ENCODE results near the gene GRIP2. TPM values are rescaled to one million over a fixed set of nuclear protein-coding genes. Genes with fewer than 3 reads are reported as not detected.

The GRIP2 gene
- total RNA-seq, 2 experiments from 2014 or later = not detected

- POLR2A ChIA-PET = no interaction called here
- Mint-ChIP-seq H3K4me1 (ENCODE audit: low read depth) (no peaks in the 10 kb centered on the region), H3K9me3 (no peaks in the 10 kb centered on the region), H3K4me3 (no peak overlapping the region), H3K27ac (no peak overlapping the region), H3K36me3 (ENCODE audit: low read depth) (no peaks in the 10 kb centered on the region), H3K27me3 (peaks cover 22% of the 10 kb centered on the region)
- TF ChIP-seq CTCF (IDR thresholded peaks at IDR 0.05) = no peak
- Histone ChIP-seq H3K36me3 (ENCODE audit: insufficient read depth, low read length) (no peaks in the 10 kb centered on the region), H3K9me3 (ENCODE audit: control insufficient read depth in 1 of 2, insufficient read depth in 1 of 2, low read length in 2 of 2) (no peaks in the 10 kb centered on the region), H3K27me3 (ENCODE audit: control insufficient read depth in 1 of 2, insufficient read depth in 2 of 2, low read length in 2 of 2) (peaks cover 3 to 6% of the 10 kb centered on the region in 2 experiments), H3K4me3 (ENCODE audit: low read length) (no peak overlapping the region), H3K4me1 (ENCODE audit: insufficient read depth, low read length) (no peaks in the 10 kb centered on the region), H3K27ac (ENCODE audit: low read depth in 1 of 2, low read length in 2 of 2) (no peak overlapping the region)
- DNase-seq (no peak), ATAC-seq (ENCODE audit: poor library complexity) (no peak)
- CTCF ChIA-PET = no interaction called here
- intact Hi-C loops (cut with DNase I, micrococcal nuclease) = no loop called here
Measured at GRCh38 chr3:14586611-14587010, 46.5 kb upstream of the GRIP2 start.

GRCh38 chr3:14583548-14584091, 43.5 kb upstream of the GRIP2 start:
- TF ChIP-seq CTCF (IDR thresholded peaks at IDR 0.05) = no peak
- DNase-seq = no peak
- no peaks in the 10 kb centered on the region for H3K4me1 Mint-ChIP-seq (ENCODE audit: low read depth)
- ChIA-PET CTCF (no interaction called here), POLR2A (no interaction called here)
- no peaks in the 10 kb centered on the region for H3K36me3 Mint-ChIP-seq (ENCODE audit: low read depth)
- no peaks in the 10 kb centered on the region for H3K4me1 ChIP-seq (ENCODE audit: insufficient read depth, low read length)
- peaks cover 33% of the 10 kb centered on the region for H3K27me3 Mint-ChIP-seq
- no peak overlapping the region for H3K27ac Mint-ChIP-seq
- no peak overlapping the region for H3K4me3 Mint-ChIP-seq
- peaks cover 3 to 6% of the 10 kb centered on the region in 2 experiments for H3K27me3 ChIP-seq (ENCODE audit: control insufficient read depth in 1 of 2, insufficient read depth in 2 of 2, low read length in 2 of 2)
- H3K36me3 ChIP-seq (ENCODE audit: insufficient read depth, low read length) = no peaks in the 10 kb centered on the region
- H3K4me3 ChIP-seq (ENCODE audit: low read length) = no peak overlapping the region
- H3K27ac ChIP-seq (ENCODE audit: low read depth in 1 of 2, low read length in 2 of 2) = no peak overlapping the region
- ATAC-seq (ENCODE audit: poor library complexity) = no peak
- H3K9me3 ChIP-seq (ENCODE audit: control insufficient read depth in 1 of 2, insufficient read depth in 1 of 2, low read length in 2 of 2) = no peaks in the 10 kb centered on the region
- no peaks in the 10 kb centered on the region for H3K9me3 Mint-ChIP-seq
- intact Hi-C loops (cut with DNase I, micrococcal nuclease) = no loop called here

- Mint-ChIP-seq H3K4me3 (no peak overlapping the region), H3K27me3 (peaks cover 38% of the 10 kb centered on the region), H3K36me3 (ENCODE audit: low read depth) (no peaks in the 10 kb centered on the region), H3K4me1 (ENCODE audit: low read depth) (no peaks in the 10 kb centered on the region), H3K27ac (no peak overlapping the region), H3K9me3 (no peaks in the 10 kb centered on the region)
- no peaks in the 10 kb centered on the region for H3K36me3 ChIP-seq (ENCODE audit: insufficient read depth, low read length)
- DNase-seq (no peak), ATAC-seq (ENCODE audit: poor library complexity) (no peak)
- no peaks in the 10 kb centered on the region for H3K9me3 ChIP-seq (ENCODE audit: control insufficient read depth in 1 of 2, insufficient read depth in 1 of 2, low read length in 2 of 2)
- TF ChIP-seq CTCF (IDR thresholded peaks at IDR 0.05) = no peak
- intact Hi-C loops (cut with DNase I, micrococcal nuclease) = no loop called here
- CTCF ChIA-PET = no interaction called here
- no peak overlapping the region for H3K27ac ChIP-seq (ENCODE audit: low read depth in 1 of 2, low read length in 2 of 2)
- peaks cover 3 to 6% of the 10 kb centered on the region in 2 experiments for H3K27me3 ChIP-seq (ENCODE audit: control insufficient read depth in 1 of 2, insufficient read depth in 2 of 2, low read length in 2 of 2)
- no peaks in the 10 kb centered on the region for H3K4me1 ChIP-seq (ENCODE audit: insufficient read depth, low read length)
- no peak overlapping the region for H3K4me3 ChIP-seq (ENCODE audit: low read length)
- POLR2A ChIA-PET = no interaction called here
Measured at GRCh38 chr3:14582045-14582410, 41.9 kb upstream of the GRIP2 start.
